ENCODE measurements around the gene ADAM19.

Gene ADAM19

DNA sequence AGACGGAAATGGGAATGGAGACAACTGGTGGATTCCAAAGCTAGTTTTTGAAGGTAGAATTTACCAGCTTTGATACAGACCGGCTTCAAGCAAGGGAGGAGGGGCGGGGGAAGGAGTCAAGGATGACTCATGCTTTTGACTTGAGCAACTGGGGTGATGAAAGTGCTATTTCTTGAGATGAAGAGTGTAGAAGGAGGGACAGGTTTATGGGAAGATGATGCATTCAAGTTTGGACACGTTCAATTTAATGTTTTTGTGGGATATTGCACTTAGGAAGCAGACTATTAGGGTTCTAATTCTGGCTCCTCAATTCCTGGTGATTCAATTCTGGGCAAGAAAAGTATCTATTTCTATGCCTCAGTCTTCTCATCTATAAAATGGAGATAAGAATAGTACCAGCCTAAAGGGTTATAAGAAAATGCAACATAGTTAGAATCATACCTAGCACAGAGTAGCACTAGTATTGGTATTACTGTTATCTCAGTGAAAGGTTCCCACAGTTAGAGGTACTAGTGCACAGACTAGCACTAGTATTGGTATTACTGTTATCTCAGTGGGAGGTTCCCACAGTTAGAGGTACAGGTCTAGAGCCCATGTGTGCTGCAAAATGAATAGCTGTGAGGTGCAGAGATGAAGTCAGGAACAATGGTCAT lies 110.9 kb downstream of the ADAM19 start:
- Histone ChIP-seq H3K9ac (ENCODE audit: low read depth, low read length) (no peak overlapping the region), H3K9me3 (ENCODE audit: insufficient read depth, low read length, severe bottlenecking) (no peaks in the 10 kb centered on the region), H2AFZ (ENCODE audit: low read depth, low read length) (no peak overlapping the region), H3K27me3 (ENCODE audit: insufficient read depth, low read length, poor library complexity) (no peaks in the 10 kb centered on the region), H4K20me1 (ENCODE audit: insufficient read depth, low read length) (no peaks in the 10 kb centered on the region), H3K27ac (ENCODE audit: low read length) (no peak overlapping the region), H3K36me3 (ENCODE audit: insufficient read depth, low read length) (no peaks in the 10 kb centered on the region), H3K4me2 (ENCODE audit: insufficient read depth, low read length) (no peak overlapping the region), H3K79me2 (ENCODE audit: insufficient read depth, low read length) (no peaks in the 10 kb centered on the region), H3K4me3 (ENCODE audit: low read depth in 1 of 2, low read length in 2 of 2) (no peak overlapping the region), H3K4me1 (ENCODE audit: insufficient read depth, low read length) (no peaks in the 10 kb centered on the region)
- peak; percentile 77 for ATAC-seq (ENCODE audit: insufficient read depth, low read depth)
- no peak for TF ChIP-seq CTCF (IDR thresholded peaks at IDR 0.05; ENCODE audit: borderline replicate concordance, extremely low read depth, low read length, poor library complexity, severe bottlenecking)
- no peak for TF ChIP-seq EZH2 (IDR thresholded peaks at IDR 0.05; ENCODE audit: borderline replicate concordance, low read depth, low read length, severe bottlenecking)
- peak; percentile 35 for DNase-seq

GRCh38 chr5:157463621-157464518 lies 111.7 kb downstream of the ADAM19 start:
- Histone ChIP-seq H2AFZ (ENCODE audit: low read depth, low read length) (no peak overlapping the region), H3K4me2 (ENCODE audit: insufficient read depth, low read length) (no peak overlapping the region), H3K27ac (ENCODE audit: low read length) (no peak overlapping the region), H3K9ac (ENCODE audit: low read depth, low read length) (no peak overlapping the region), H3K9me3 (ENCODE audit: insufficient read depth, low read length, severe bottlenecking) (no peaks in the 10 kb centered on the region), H3K27me3 (ENCODE audit: insufficient read depth, low read length, poor library complexity) (no peaks in the 10 kb centered on the region), H4K20me1 (ENCODE audit: insufficient read depth, low read length) (no peaks in the 10 kb centered on the region), H3K4me1 (ENCODE audit: insufficient read depth, low read length) (no peaks in the 10 kb centered on the region), H3K79me2 (ENCODE audit: insufficient read depth, low read length) (no peaks in the 10 kb centered on the region), H3K36me3 (ENCODE audit: insufficient read depth, low read length) (no peaks in the 10 kb centered on the region), H3K4me3 (ENCODE audit: low read depth in 1 of 2, low read length in 2 of 2) (no peak overlapping the region)
- no peak for ATAC-seq (ENCODE audit: insufficient read depth, low read depth)
- no peak for DNase-seq
- TF ChIP-seq CTCF (IDR thresholded peaks at IDR 0.05; ENCODE audit: borderline replicate concordance, extremely low read depth, low read length, poor library complexity, severe bottlenecking) (no peak), EZH2 (IDR thresholded peaks at IDR 0.05; ENCODE audit: borderline replicate concordance, low read depth, low read length, severe bottlenecking) (no peak)

DNA sequence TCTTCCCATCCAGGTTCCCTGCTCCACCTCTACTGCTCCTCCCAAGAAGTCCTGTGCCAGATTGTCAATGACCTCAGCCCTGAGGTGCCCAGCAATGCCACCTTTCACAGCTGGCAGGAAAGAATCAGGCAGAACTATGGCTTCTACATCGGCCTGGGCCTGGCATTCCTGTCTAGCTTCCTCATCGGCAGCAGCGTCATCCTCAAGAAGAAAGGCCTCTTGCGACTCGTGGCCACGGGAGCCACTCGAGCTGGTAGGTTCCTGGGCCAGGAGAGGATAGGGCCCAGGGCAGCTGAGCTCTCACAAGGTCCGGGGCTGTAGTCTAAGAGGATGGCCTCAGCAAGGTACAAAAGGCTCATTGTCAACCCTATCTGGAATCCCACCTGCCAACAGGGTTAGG lies 112.5 kb downstream of the ADAM19 start:
- no peaks in the 10 kb centered on the region for H3K9me3 ChIP-seq (ENCODE audit: insufficient read depth, low read length, severe bottlenecking)
- ATAC-seq (ENCODE audit: insufficient read depth, low read depth), result no peak
- TF ChIP-seq CTCF (IDR thresholded peaks at IDR 0.05; ENCODE audit: borderline replicate concordance, extremely low read depth, low read length, poor library complexity, severe bottlenecking) (no peak), EZH2 (IDR thresholded peaks at IDR 0.05; ENCODE audit: borderline replicate concordance, low read depth, low read length, severe bottlenecking) (no peak)
- H3K4me1 ChIP-seq (ENCODE audit: insufficient read depth, low read length), result no peaks in the 10 kb centered on the region
- H3K9ac ChIP-seq (ENCODE audit: low read depth, low read length), result no peak overlapping the region
- H3K4me3 ChIP-seq (ENCODE audit: low read depth in 1 of 2, low read length in 2 of 2), result no peak overlapping the region
- no peak overlapping the region for H2AFZ ChIP-seq (ENCODE audit: low read depth, low read length)
- no peaks in the 10 kb centered on the region for H3K27me3 ChIP-seq (ENCODE audit: insufficient read depth, low read length, poor library complexity)
- no peaks in the 10 kb centered on the region for H3K79me2 ChIP-seq (ENCODE audit: insufficient read depth, low read length)
- DNase-seq, result no peak
- no peak overlapping the region for H3K4me2 ChIP-seq (ENCODE audit: insufficient read depth, low read length)
- H3K36me3 ChIP-seq (ENCODE audit: insufficient read depth, low read length), result no peaks in the 10 kb centered on the region
- no peak overlapping the region for H3K27ac ChIP-seq (ENCODE audit: low read length)
- H4K20me1 ChIP-seq (ENCODE audit: insufficient read depth, low read length), result no peaks in the 10 kb centered on the region

Data from DND-41 (cell line).